MM.1S (cell line): ENCODE data around the gene ZNF366.

ENCODE experiments used
- CTCF ChIP-seq: fragments of 300-600 bp; sonication (generic); IDR thresholded peaks from 2 replicates; pipeline ENCODE4 v1.5.1; 2016; ENCODE audit warnings: antibody characterized with exemption, low read length, mixed read lengths
- EZH2phosphoT487 ChIP-seq: fragments of 300-600 bp; sonication (generic); IDR thresholded peaks from 2 replicates; pipeline ENCODE4 v1.6.1; 2018; ENCODE audit warnings: antibody characterized with exemption, low read length

GRCh38 chr5:72515211-72515610 lies 8.0 kb upstream of the ZNF366 start:
- TF ChIP-seq CTCF, result no peak
- no peak for TF ChIP-seq EZH2phosphoT487
